GDM1 (cell line): Measurements from ENCODE around the gene PRDM1.

Source experiments
- DNase-seq: peaks from one replicate; lab custom pipeline; 2025; lab: John Stamatoyannopoulos, UW

The PRDM1 gene

GRCh38 chr6:106070636-106071035 lies 15.5 kb upstream of the PRDM1 start:
- DNase-seq = no peak

GRCh38 chr6:106072501-106073090 lies 13.5 kb upstream of the PRDM1 start:
- no peak for DNase-seq

GRCh38 chr6:106074146-106074545 lies 12.0 kb upstream of the PRDM1 start:
- no peak for DNase-seq

- no peak for DNase-seq
Measured at GRCh38 chr6:106076139-106076538, 10.0 kb upstream of the PRDM1 start.

- no peak for DNase-seq
Measured at GRCh38 chr6:106077170-106077569, 9.0 kb upstream of the PRDM1 start.

- no peak for DNase-seq
Measured at GRCh38 chr6:106077881-106078280, 8.3 kb upstream of the PRDM1 start.

GRCh38 chr6:106079961-106080762 lies 6.0 kb upstream of the PRDM1 start:
- no peak for DNase-seq

GRCh38 chr6:106080763-106081095 lies 5.4 kb upstream of the PRDM1 start:
- no peak for DNase-seq

- DNase-seq = no peak
Measured at GRCh38 chr6:106081715-106082114, 4.4 kb upstream of the PRDM1 start.

- no peak for DNase-seq
Measured at GRCh38 chr6:106082735-106083398, 3.3 kb upstream of the PRDM1 start.

- DNase-seq = no peak
Measured at GRCh38 chr6:106083618-106084017, 2.5 kb upstream of the PRDM1 start.

GRCh38 chr6:106084106-106084988 lies 1.8 kb upstream of the PRDM1 start:
- DNase-seq = peak; percentile 53

GRCh38 chr6:106084989-106085691 lies 996 bp upstream of the PRDM1 start:
- no peak for DNase-seq

GRCh38 chr6:106085692-106085983 lies 498 bp upstream of the PRDM1 start:
- no peak for DNase-seq

- no peak for DNase-seq
Measured at GRCh38 chr6:106086814-106087175, 659 bp downstream of the PRDM1 start.

GRCh38 chr6:106087548-106088325 lies 1.6 kb downstream of the PRDM1 start:
- no peak for DNase-seq

- no peak for DNase-seq
Measured at GRCh38 chr6:106090001-106090400, 3.9 kb downstream of the PRDM1 start.

GRCh38 chr6:106092279-106092678 lies 6.1 kb downstream of the PRDM1 start:
- DNase-seq = no peak

GRCh38 chr6:106094261-106094963 lies 8.3 kb downstream of the PRDM1 start:
- DNase-seq = no peak

GRCh38 chr6:106094964-106095335 lies 8.8 kb downstream of the PRDM1 start:
- no peak for DNase-seq
